Caco-2 (cell line): Measurements from ENCODE around the gene UFM1. TPM values are rescaled to one million over a fixed set of nuclear protein-coding genes. Genes with fewer than 3 reads are reported as not detected.
"Not testable (repeated sequence)": the region's sequence is repeated elsewhere in the genome, so short reads cannot be mapped to it uniquely, and the experiment has no call there.

ENCODE experiments used
- BruUV-seq: library from RNA; stranded (reverse); fragments of 400-500 nt; replicated peaks from 2 replicates; lab custom pipeline; 2021; lab: Mats Ljungman, UMichigan
- CTCF ChIA-PET: fragments of 300-600 bp; sonication (Branson Sonifier 250); formaldehyde crosslinking; loops from one replicate; lab custom pipeline; 2022; ENCODE audit warnings: antibody characterized with exemption; lab: Charles Lee
- POLR2A ChIA-PET: fragments of 300-600 bp; sonication (Branson Sonifier 250); formaldehyde crosslinking; loops from one replicate; lab custom pipeline; 2022; ENCODE audit warnings: antibody characterized with exemption; lab: Charles Lee
- DNase-seq, 2 experiments: peaks; one replicate each; pipeline versions ENCODE4 v3.0.0 to v3.0.0-alpha.2; 2020 to 2022
- H3K27me3 ChIP-seq: replicated peaks from 2 replicates; pipeline ENCODE4 v1.6.0; 2011; ENCODE audit warnings: low read length; ENCODE audit not compliant: control insufficient read depth, insufficient read depth
- H3K36me3 ChIP-seq: 2 replicates; pipeline ENCODE4 v1.5.1; 2011; ENCODE audit warnings: low read length; ENCODE audit not compliant: control insufficient read depth, insufficient read depth
- H3K4me1 ChIP-seq: fragments of 250-450 bp; sonication (Bioruptor Pico); 2 replicates; pipeline ENCODE4 v1.5.1; 2020; ENCODE audit warnings: mild to moderate bottlenecking
- H3K4me3 ChIP-seq: 2 replicates; pipeline ENCODE4 v1.5.1; 2011; ENCODE audit warnings: low read depth, mild to moderate bottlenecking, control low read depth, low read length
- H3K9me3 ChIP-seq: fragments of 250-450 bp; sonication (Bioruptor Pico); 2 replicates; pipeline ENCODE4 v1.5.1; 2020; ENCODE audit warnings: mild to moderate bottlenecking, moderate library complexity
- H3K27ac Mint-ChIP-seq: one replicate; pipeline ENCODE4 v1.8.0; 2022; ENCODE audit warnings: mixed read lengths; ENCODE audit not compliant: unreplicated experiment
- H3K27me3 Mint-ChIP-seq: one replicate; pipeline ENCODE4 v1.8.0; 2022; ENCODE audit warnings: mixed read lengths; ENCODE audit not compliant: insufficient read depth, unreplicated experiment
- H3K36me3 Mint-ChIP-seq: one replicate; pipeline ENCODE4 v1.8.0; 2022; ENCODE audit warnings: mild to moderate bottlenecking, mixed read lengths; ENCODE audit not compliant: insufficient read depth, unreplicated experiment
- H3K4me1 Mint-ChIP-seq: one replicate; pipeline ENCODE4 v1.8.0; 2022; ENCODE audit warnings: low read depth, mixed read lengths; ENCODE audit not compliant: unreplicated experiment
- H3K4me3 Mint-ChIP-seq: one replicate; pipeline ENCODE4 v1.8.0; 2022; ENCODE audit warnings: mild to moderate bottlenecking, moderate library complexity, mixed read lengths; ENCODE audit not compliant: unreplicated experiment
- H3K9me3 Mint-ChIP-seq: one replicate; pipeline ENCODE4 v1.8.0; 2022; ENCODE audit warnings: mixed read lengths; ENCODE audit not compliant: unreplicated experiment
- intact Hi-C: fragments of 100-400 bp; cut with micrococcal nuclease; formaldehyde crosslinking; loops from one replicate; pipeline ENCODE4 v1.10.0; 2022; ENCODE audit not compliant: unreplicated experiment
- total RNA-seq: library from RNA; stranded (reverse); gene quantifications from 2 replicates; pipeline ENCODE4 v1.2.3, GENCODE V29; 2022
- TF ChIP-seq, protein P1 (sequence below), 2 experiments: fragments of 200-600 bp in 1 of 2; IDR thresholded peaks; 1 replicate in 1 of 2; 2 replicates in 1 of 2; pipeline versions ENCODE4 v1.5.1 to v1.8.0; 2011 to 2022; ENCODE audit warnings: antibody characterized with exemption in 1 of 2, control low read depth in 1 of 2, inconsistent platforms in 1 of 2, low read depth in 1 of 2, low read length in 1 of 2, mild to moderate bottlenecking in 1 of 2, moderate library complexity in 1 of 2; ENCODE audit not compliant: insufficient read depth in 1 of 2, severe bottlenecking in 1 of 2, unreplicated experiment in 1 of 2

Gene UFM1
- total RNA-seq, 1 experiment from 2014 or later, result 106 TPM

DNA sequence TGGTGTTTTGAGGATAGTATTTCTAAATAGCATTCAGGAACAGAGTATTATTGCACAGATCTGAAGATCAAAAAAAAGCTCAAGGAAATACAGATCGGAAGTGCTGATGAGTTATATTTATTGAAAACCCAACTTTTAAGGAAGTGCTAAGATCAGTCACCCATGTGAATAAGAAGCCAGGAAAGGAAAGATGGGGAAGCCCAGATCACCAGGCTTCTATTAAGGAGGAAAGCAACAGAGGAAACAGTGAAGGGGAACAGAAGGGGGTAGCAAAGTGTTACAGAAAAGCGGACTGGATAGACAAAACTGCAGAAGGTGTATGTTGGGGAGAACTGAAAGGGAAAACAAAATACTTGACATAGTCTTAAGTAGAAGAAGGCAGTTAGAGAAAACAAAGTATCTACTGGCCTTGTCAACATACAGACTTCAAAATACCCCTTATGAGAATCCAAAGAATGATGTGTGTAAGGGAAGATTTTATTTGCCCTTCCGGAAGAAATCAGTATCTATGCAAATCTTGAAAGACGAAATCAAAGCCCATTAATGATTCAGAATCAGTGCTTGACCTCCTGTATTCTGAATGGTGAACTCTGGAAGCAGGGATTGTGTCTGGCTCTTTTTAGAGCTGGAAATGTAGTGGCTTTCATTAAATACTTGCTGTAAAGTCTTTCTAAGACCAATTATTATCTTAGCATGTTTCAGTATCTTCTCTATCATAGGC is 12.1 kb downstream of the UFM1 start:
- no peak overlapping the region for H3K4me3 ChIP-seq
- DNase-seq, result no peak
- Mint-ChIP-seq H3K9me3 (no peaks in the 10 kb centered on the region), H3K27me3 (no peaks in the 10 kb centered on the region), H3K27ac (no peak overlapping the region), H3K4me1 (peaks cover 19% of the 10 kb centered on the region), H3K4me3 (no peak overlapping the region), H3K36me3 (peaks cover 47% of the 10 kb centered on the region)
- H3K27me3 ChIP-seq, result no peaks in the 10 kb centered on the region
- H3K36me3 ChIP-seq, result no peaks in the 10 kb centered on the region
- H3K4me1 ChIP-seq, result peaks cover 35% of the 10 kb centered on the region
- BruUV-seq, result TSS peak; percentile 14
- TF ChIP-seq, protein P1, sequence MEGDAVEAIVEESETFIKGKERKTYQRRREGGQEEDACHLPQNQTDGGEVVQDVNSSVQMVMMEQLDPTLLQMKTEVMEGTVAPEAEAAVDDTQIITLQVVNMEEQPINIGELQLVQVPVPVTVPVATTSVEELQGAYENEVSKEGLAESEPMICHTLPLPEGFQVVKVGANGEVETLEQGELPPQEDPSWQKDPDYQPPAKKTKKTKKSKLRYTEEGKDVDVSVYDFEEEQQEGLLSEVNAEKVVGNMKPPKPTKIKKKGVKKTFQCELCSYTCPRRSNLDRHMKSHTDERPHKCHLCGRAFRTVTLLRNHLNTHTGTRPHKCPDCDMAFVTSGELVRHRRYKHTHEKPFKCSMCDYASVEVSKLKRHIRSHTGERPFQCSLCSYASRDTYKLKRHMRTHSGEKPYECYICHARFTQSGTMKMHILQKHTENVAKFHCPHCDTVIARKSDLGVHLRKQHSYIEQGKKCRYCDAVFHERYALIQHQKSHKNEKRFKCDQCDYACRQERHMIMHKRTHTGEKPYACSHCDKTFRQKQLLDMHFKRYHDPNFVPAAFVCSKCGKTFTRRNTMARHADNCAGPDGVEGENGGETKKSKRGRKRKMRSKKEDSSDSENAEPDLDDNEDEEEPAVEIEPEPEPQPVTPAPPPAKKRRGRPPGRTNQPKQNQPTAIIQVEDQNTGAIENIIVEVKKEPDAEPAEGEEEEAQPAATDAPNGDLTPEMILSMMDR (IDR thresholded peaks at IDR 0.05; ENCODE audit: insufficient read depth in 1 of 2, low read depth in 1 of 2, low read length in 1 of 2, severe bottlenecking in 1 of 2, unreplicated experiment in 1 of 2), result no peak
- H3K9me3 ChIP-seq, result no peaks in the 10 kb centered on the region; the same call in 1 of the 2 replicates
- intact Hi-C loops, result no loop called here
- CTCF ChIA-PET, result no interaction called here
- POLR2A ChIA-PET, result no interaction called here

DNA sequence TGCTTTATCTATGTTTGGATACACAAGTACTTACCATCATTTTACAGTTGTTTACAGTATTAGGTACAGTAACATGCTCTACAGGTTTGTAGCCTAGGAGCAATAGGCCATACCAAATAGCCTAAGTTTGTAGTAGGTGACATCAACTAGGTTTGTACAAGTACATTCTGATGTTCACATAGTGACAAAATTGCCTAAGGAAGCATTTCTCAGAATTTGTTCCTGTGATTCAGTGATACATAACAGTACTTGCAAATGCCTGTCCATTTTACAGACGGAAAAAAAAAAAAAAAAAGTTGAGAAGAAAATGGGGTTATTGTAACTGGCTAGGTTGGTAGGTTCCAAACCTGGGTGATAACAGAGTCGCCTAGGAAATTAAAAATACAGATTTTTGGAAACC is 13.6 kb downstream of the UFM1 start:
- BruUV-seq, result no TSS peak
- Mint-ChIP-seq H3K4me1 (peaks cover 19% of the 10 kb centered on the region), H3K4me3 (no peak overlapping the region), H3K27me3 (no peaks in the 10 kb centered on the region), H3K27ac (peak overlapping the region; percentile 75), H3K9me3 (no peaks in the 10 kb centered on the region), H3K36me3 (peaks cover 42% of the 10 kb centered on the region)
- Histone ChIP-seq H3K9me3 (no peaks in the 10 kb centered on the region; the same call in 1 of the 2 replicates), H3K4me1 (peaks cover 38% of the 10 kb centered on the region), H3K4me3 (no peak overlapping the region), H3K27me3 (no peaks in the 10 kb centered on the region), H3K36me3 (no peaks in the 10 kb centered on the region)
- no peak for DNase-seq
- POLR2A ChIA-PET, result no interaction called here
- intact Hi-C loops, result no loop called here
- TF ChIP-seq, protein P1 (IDR thresholded peaks at IDR 0.05; ENCODE audit: insufficient read depth in 1 of 2, low read depth in 1 of 2, low read length in 1 of 2, severe bottlenecking in 1 of 2, unreplicated experiment in 1 of 2), result no peak
- CTCF ChIA-PET, result no interaction called here

DNA sequence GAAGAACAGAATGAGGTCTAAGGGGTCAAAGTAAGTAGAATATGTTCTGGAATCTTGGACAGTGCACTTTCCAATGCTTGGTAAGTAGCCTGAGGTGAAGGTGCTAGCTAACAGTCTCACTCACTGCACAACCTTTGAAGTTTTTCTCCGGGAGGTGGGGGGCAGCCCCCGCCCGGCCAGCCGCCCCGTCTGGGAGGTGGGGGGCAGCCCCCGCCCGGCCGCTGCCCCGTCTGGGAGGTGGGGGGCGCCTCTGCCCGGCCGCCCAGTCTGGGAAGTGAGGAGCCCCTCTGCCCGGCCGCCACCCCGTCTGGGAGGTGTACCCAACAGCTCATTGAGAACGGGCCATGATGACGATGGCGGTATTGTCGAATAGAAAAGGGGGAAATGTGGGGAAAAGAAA is 14.1 kb downstream of the UFM1 start:
- DNase-seq, BruUV-seq, H3K9me3 ChIP-seq, H3K36me3 ChIP-seq, H3K4me3 ChIP-seq, H3K4me3 Mint-ChIP-seq, H3K9me3 Mint-ChIP-seq, POLR2A ChIA-PET, CTCF ChIA-PET, H3K27me3 ChIP-seq, H3K27me3 Mint-ChIP-seq: not testable (repeated sequence)
- peaks cover 37% of the 10 kb centered on the region for H3K36me3 Mint-ChIP-seq
- intact Hi-C loops, result loop anchor here (1.0 to 2.0 kb wide), 2 partner anchors 32 to 53 kb away; no protein-coding TSS in a partner anchor
- H3K4me1 Mint-ChIP-seq, result peaks cover 14% of the 10 kb centered on the region
- H3K27ac Mint-ChIP-seq, result peak overlapping the region; percentile 75
- H3K4me1 ChIP-seq, result peaks cover 38% of the 10 kb centered on the region
